Hypothalamus (tissue), 51 donors: ENCODE measurements around the gene SRRM3.
A peak's percentile ranks its signal among the peaks of the same experiment; 100 is the strongest.
"Not testable (repeated sequence)": the region's sequence is repeated elsewhere in the genome, so short reads cannot be mapped to it uniquely, and the experiment has no call there.

ENCODE experiments used
- DNase-seq, 51 donors: peaks; one replicate each; lab custom pipeline; 2025; lab: John Stamatoyannopoulos, UW

The SRRM3 gene

GRCh38 chr7:76282344-76283253, 80.9 kb downstream of the SRRM3 start:
- no peak for DNase-seq

GRCh38 chr7:76283254-76284159, 81.8 kb downstream of the SRRM3 start:
- no peak for DNase-seq

GRCh38 chr7:76285604-76286374, 84.1 kb downstream of the SRRM3 start:
- no peak for DNase-seq

- DNase-seq, result no peak
Observed at GRCh38 chr7:76286842-76287403, 85.2 kb downstream of the SRRM3 start.

GRCh38 chr7:76290847-76291350, 89.2 kb downstream of the SRRM3 start:
- DNase-seq, result not testable (repeated sequence)

- peak; percentile 51 to 94 (median 82) for DNase-seq
Observed at GRCh38 chr7:76291351-76292212, 89.9 kb downstream of the SRRM3 start.

GRCh38 chr7:76292213-76292573, 90.5 kb downstream of the SRRM3 start:
- peak in 2 of 51 donors; percentile 47 to 51 for DNase-seq

GRCh38 chr7:76292911-76293310, 91.2 kb downstream of the SRRM3 start:
- DNase-seq, result not testable (repeated sequence)

GRCh38 chr7:76293407-76293901, 91.8 kb downstream of the SRRM3 start:
- peak in 1 of 51 donors; percentile 14 for DNase-seq

- peak; percentile 50 to 99 (median 95) for DNase-seq
Observed at GRCh38 chr7:76294344-76295024, 92.8 kb downstream of the SRRM3 start.

- DNase-seq, result peak in 1 of 51 donors; percentile 16
Observed at GRCh38 chr7:76296743-76297740, 95.3 kb downstream of the SRRM3 start.

GRCh38 chr7:76300166-76300731, 98.6 kb downstream of the SRRM3 start:
- DNase-seq, result no peak

- no peak for DNase-seq
Observed at GRCh38 chr7:76301000-76301399, 99.3 kb downstream of the SRRM3 start.

GRCh38 chr7:76302347-76303201, 100.9 kb downstream of the SRRM3 start, which contains the start of gene HSPB1:
Gene HSPB1 (plus strand): TSS chr7:76302673. CDS start chr7:76302713, 40 bp downstream.
- peak in 50 of 51 donors; percentile 24 to 92 (median 74) for DNase-seq
